HG03097 (cell line): ENCODE measurements around the gene CACNA1E.
A peak's percentile ranks its signal among the peaks of the same experiment; 100 is the strongest.

Source experiments
- ATAC-seq: cut with Tn5 transposase; IDR thresholded peaks from one replicate; pipeline ENCODE4 v1.9.1; 2021; ENCODE audit not compliant: unreplicated experiment, low FRiP score

Gene CACNA1E

GRCh38 chr1:181483285-181484195 lies at the start of gene CACNA1E:
TSS of gene CACNA1E (plus strand) at chr1:181483517. CDS start at chr1:181483745, 228 bp downstream.
- no peak for ATAC-seq

- no peak for ATAC-seq
Measured at GRCh38 chr1:181433931-181434330, 49.4 kb upstream of the CACNA1E start.

- no peak for ATAC-seq
Measured at GRCh38 chr1:181438013-181438412, 45.3 kb upstream of the CACNA1E start.

GRCh38 chr1:181440510-181440909 lies 42.8 kb upstream of the CACNA1E start:
- no peak for ATAC-seq

- ATAC-seq = no peak
Measured at GRCh38 chr1:181442181-181442525, 41.2 kb upstream of the CACNA1E start.

GRCh38 chr1:181443231-181443853 lies 40.0 kb upstream of the CACNA1E start:
- ATAC-seq = no peak

- ATAC-seq = no peak
Measured at GRCh38 chr1:181445436-181445835, 37.9 kb upstream of the CACNA1E start.

GRCh38 chr1:181448461-181448860 lies 34.9 kb upstream of the CACNA1E start:
- no peak for ATAC-seq

- no peak for ATAC-seq
Measured at GRCh38 chr1:181451661-181452230, 31.6 kb upstream of the CACNA1E start.

- ATAC-seq = no peak
Measured at GRCh38 chr1:181452746-181453145, 30.6 kb upstream of the CACNA1E start.

- no peak for ATAC-seq
Measured at GRCh38 chr1:181453541-181454201, 29.6 kb upstream of the CACNA1E start.

- ATAC-seq = no peak
Measured at GRCh38 chr1:181456551-181456950, 26.8 kb upstream of the CACNA1E start.

GRCh38 chr1:181458419-181458818 lies 24.9 kb upstream of the CACNA1E start:
- no peak for ATAC-seq

- no peak for ATAC-seq
Measured at GRCh38 chr1:181459067-181459466, 24.2 kb upstream of the CACNA1E start.

- no peak for ATAC-seq
Measured at GRCh38 chr1:181469829-181470228, 13.5 kb upstream of the CACNA1E start.

- ATAC-seq = no peak
Measured at GRCh38 chr1:181475580-181475979, 7.7 kb upstream of the CACNA1E start.

GRCh38 chr1:181476581-181476980 lies 6.7 kb upstream of the CACNA1E start:
- ATAC-seq = no peak

GRCh38 chr1:181478306-181478705 lies 5.0 kb upstream of the CACNA1E start:
- no peak for ATAC-seq

GRCh38 chr1:181479137-181479745 lies 4.1 kb upstream of the CACNA1E start:
- peak; percentile 37 for ATAC-seq

- ATAC-seq = no peak
Measured at GRCh38 chr1:181482001-181482430, 1.3 kb upstream of the CACNA1E start.
